ENCODE data around the gene WNT11.

- TF ChIP-seq CTCF (optimal IDR thresholded peaks at IDR 0.05 in 1 of 3, IDR thresholded peaks at IDR 0.05 in 1 of 3, conservative IDR thresholded peaks at IDR 0.05 in 1 of 3; ENCODE audit: extremely low read depth in 1 of 3, insufficient read depth in 2 of 3, low read length in 3 of 3) (no peak), EZH2 (IDR thresholded peaks at IDR 0.05; ENCODE audit: low read length) (no peak)
These were observed 838 bp downstream of the WNT11 start for GRCh38 chr11:76205252-76206076.

Data from keratinocyte (primary cell).